GM21423 (cell line): Measurements from ENCODE around the gene PYGL.
"Not testable (repeated sequence)": the region's sequence is repeated elsewhere in the genome, so short reads cannot be mapped to it uniquely, and the experiment has no call there.

Experiments used
- ATAC-seq: cut with Tn5 transposase; IDR thresholded peaks from one replicate; pipeline ENCODE4 v1.9.1; 2021; ENCODE audit warnings: mild to moderate bottlenecking, moderate library complexity; ENCODE audit not compliant: unreplicated experiment

PYGL gene

GRCh38 chr14:50955373-50956043 lies 11.2 kb upstream of the PYGL start:
- ATAC-seq: peak; percentile 52

GRCh38 chr14:50954811-50955372 lies 10.6 kb upstream of the PYGL start:
- peak; percentile 62 for ATAC-seq

GRCh38 chr14:50953502-50953901 lies 9.2 kb upstream of the PYGL start:
- ATAC-seq: no peak

- ATAC-seq: no peak
These were observed 6.7 kb upstream of the PYGL start for GRCh38 chr14:50951032-50951431.

GRCh38 chr14:50948205-50948604 lies 3.9 kb upstream of the PYGL start:
- no peak for ATAC-seq

GRCh38 chr14:50947446-50947845 lies 3.2 kb upstream of the PYGL start:
- no peak for ATAC-seq

- ATAC-seq: no peak
These were observed 2.1 kb upstream of the PYGL start for GRCh38 chr14:50946234-50946935.

- no peak for ATAC-seq
These were observed 547 bp upstream of the PYGL start for GRCh38 chr14:50944647-50945413.

GRCh38 chr14:50943261-50943942 lies 881 bp downstream of the PYGL start:
- ATAC-seq: no peak

GRCh38 chr14:50941638-50942037 lies 2.6 kb downstream of the PYGL start:
- not testable (repeated sequence) for ATAC-seq

GRCh38 chr14:50941151-50941550 lies 3.1 kb downstream of the PYGL start:
- ATAC-seq: no peak

GRCh38 chr14:50937800-50938199 lies 6.5 kb downstream of the PYGL start:
- no peak for ATAC-seq

GRCh38 chr14:50937325-50937724 lies 7.0 kb downstream of the PYGL start:
- ATAC-seq: no peak

GRCh38 chr14:50936882-50937281 lies 7.4 kb downstream of the PYGL start:
- no peak for ATAC-seq

- ATAC-seq: no peak
These were observed 8.3 kb downstream of the PYGL start for GRCh38 chr14:50936016-50936340.

GRCh38 chr14:50935126-50936015 lies 8.9 kb downstream of the PYGL start:
- no peak for ATAC-seq

- ATAC-seq: no peak
These were observed 11.4 kb downstream of the PYGL start for GRCh38 chr14:50932592-50933495.

GRCh38 chr14:50932156-50932555 lies 12.1 kb downstream of the PYGL start:
- ATAC-seq: no peak

- ATAC-seq: no peak
These were observed 12.7 kb downstream of the PYGL start for GRCh38 chr14:50931559-50931958.
